ENCODE measurements around the gene CDYL2.

Gene CDYL2

GRCh38 chr16:80837533-80838147 is 33.2 kb upstream of the CDYL2 start:
- Histone ChIP-seq H3K9me3 (ENCODE audit: control insufficient read depth in 2 of 2, low read length in 2 of 2) (no peaks in the 10 kb centered on the region), H3K27ac (ENCODE audit: low read depth in 2 of 2, low read length in 2 of 2) (no peak overlapping the region), H3K9ac (ENCODE audit: low read depth in 1 of 2, low read length in 2 of 2) (no peak overlapping the region), H3K36me3 (ENCODE audit: control insufficient read depth in 2 of 2, insufficient read depth in 2 of 2, low read length in 2 of 2) (no peaks in the 10 kb centered on the region), H3K27me3 (ENCODE audit: control insufficient read depth in 2 of 2, insufficient read depth in 2 of 2, low read length in 2 of 2) (no peaks in the 10 kb centered on the region), H3K4me1 (ENCODE audit: control insufficient read depth in 2 of 2, insufficient read depth in 2 of 2, low read length in 2 of 2) (peaks cover 8 to 12% of the 10 kb centered on the region in 2 donors), H3K4me3 (ENCODE audit: low read length in 2 of 2) (no peak overlapping the region)

GRCh38 chr16:80836846-80837245 is 32.4 kb upstream of the CDYL2 start:
- H3K9me3 ChIP-seq (ENCODE audit: control insufficient read depth in 2 of 2, low read length in 2 of 2), result no peaks in the 10 kb centered on the region
- no peaks in the 10 kb centered on the region for H3K27me3 ChIP-seq (ENCODE audit: control insufficient read depth in 2 of 2, insufficient read depth in 2 of 2, low read length in 2 of 2)
- H3K4me1 ChIP-seq (ENCODE audit: control insufficient read depth in 2 of 2, insufficient read depth in 2 of 2, low read length in 2 of 2), result peaks cover 8 to 12% of the 10 kb centered on the region in 2 donors
- no peak overlapping the region for H3K27ac ChIP-seq (ENCODE audit: low read depth in 2 of 2, low read length in 2 of 2)
- no peaks in the 10 kb centered on the region for H3K36me3 ChIP-seq (ENCODE audit: control insufficient read depth in 2 of 2, insufficient read depth in 2 of 2, low read length in 2 of 2)
- H3K9ac ChIP-seq (ENCODE audit: low read depth in 1 of 2, low read length in 2 of 2), result no peak overlapping the region
- H3K4me3 ChIP-seq (ENCODE audit: low read length in 2 of 2), result no peak overlapping the region

- no peak overlapping the region for H3K9ac ChIP-seq (ENCODE audit: low read depth in 1 of 2, low read length in 2 of 2)
- peaks cover 8 to 12% of the 10 kb centered on the region in 2 donors for H3K4me1 ChIP-seq (ENCODE audit: control insufficient read depth in 2 of 2, insufficient read depth in 2 of 2, low read length in 2 of 2)
- no peaks in the 10 kb centered on the region for H3K9me3 ChIP-seq (ENCODE audit: control insufficient read depth in 2 of 2, low read length in 2 of 2)
- no peaks in the 10 kb centered on the region for H3K36me3 ChIP-seq (ENCODE audit: control insufficient read depth in 2 of 2, insufficient read depth in 2 of 2, low read length in 2 of 2)
- no peak overlapping the region for H3K27ac ChIP-seq (ENCODE audit: low read depth in 2 of 2, low read length in 2 of 2)
- no peak overlapping the region for H3K4me3 ChIP-seq (ENCODE audit: low read length in 2 of 2)
- no peaks in the 10 kb centered on the region for H3K27me3 ChIP-seq (ENCODE audit: control insufficient read depth in 2 of 2, insufficient read depth in 2 of 2, low read length in 2 of 2)
Measured at GRCh38 chr16:80836202-80836601, 31.8 kb upstream of the CDYL2 start.

- H3K4me1 ChIP-seq (ENCODE audit: control insufficient read depth in 2 of 2, insufficient read depth in 2 of 2, low read length in 2 of 2), result no peaks in the 10 kb centered on the region
- H3K36me3 ChIP-seq (ENCODE audit: control insufficient read depth in 2 of 2, insufficient read depth in 2 of 2, low read length in 2 of 2), result no peaks in the 10 kb centered on the region
- H3K27ac ChIP-seq (ENCODE audit: low read depth in 2 of 2, low read length in 2 of 2), result no peak overlapping the region
- H3K4me3 ChIP-seq (ENCODE audit: low read length in 2 of 2), result no peak overlapping the region
- no peaks in the 10 kb centered on the region for H3K9me3 ChIP-seq (ENCODE audit: control insufficient read depth in 2 of 2, low read length in 2 of 2)
- no peak overlapping the region for H3K9ac ChIP-seq (ENCODE audit: low read depth in 1 of 2, low read length in 2 of 2)
- no peaks in the 10 kb centered on the region for H3K27me3 ChIP-seq (ENCODE audit: control insufficient read depth in 2 of 2, insufficient read depth in 2 of 2, low read length in 2 of 2)
Measured at GRCh38 chr16:80831039-80831438, 26.6 kb upstream of the CDYL2 start.

- no peak overlapping the region for H3K27ac ChIP-seq (ENCODE audit: low read depth in 2 of 2, low read length in 2 of 2)
- H3K9me3 ChIP-seq (ENCODE audit: control insufficient read depth in 2 of 2, low read length in 2 of 2), result no peaks in the 10 kb centered on the region
- H3K4me1 ChIP-seq (ENCODE audit: control insufficient read depth in 2 of 2, insufficient read depth in 2 of 2, low read length in 2 of 2), result no peaks in the 10 kb centered on the region
- H3K4me3 ChIP-seq (ENCODE audit: low read length in 2 of 2), result no peak overlapping the region
- no peaks in the 10 kb centered on the region for H3K36me3 ChIP-seq (ENCODE audit: control insufficient read depth in 2 of 2, insufficient read depth in 2 of 2, low read length in 2 of 2)
- H3K9ac ChIP-seq (ENCODE audit: low read depth in 1 of 2, low read length in 2 of 2), result no peak overlapping the region
- H3K27me3 ChIP-seq (ENCODE audit: control insufficient read depth in 2 of 2, insufficient read depth in 2 of 2, low read length in 2 of 2), result no peaks in the 10 kb centered on the region
Measured at GRCh38 chr16:80828495-80828894, 24.1 kb upstream of the CDYL2 start.

GRCh38 chr16:80827007-80827406 is 22.6 kb upstream of the CDYL2 start:
- H3K27ac ChIP-seq (ENCODE audit: low read depth in 2 of 2, low read length in 2 of 2), result no peak overlapping the region
- no peaks in the 10 kb centered on the region for H3K9me3 ChIP-seq (ENCODE audit: control insufficient read depth in 2 of 2, low read length in 2 of 2)
- no peaks in the 10 kb centered on the region for H3K36me3 ChIP-seq (ENCODE audit: control insufficient read depth in 2 of 2, insufficient read depth in 2 of 2, low read length in 2 of 2)
- H3K27me3 ChIP-seq (ENCODE audit: control insufficient read depth in 2 of 2, insufficient read depth in 2 of 2, low read length in 2 of 2), result no peaks in the 10 kb centered on the region
- H3K9ac ChIP-seq (ENCODE audit: low read depth in 1 of 2, low read length in 2 of 2), result no peak overlapping the region
- H3K4me3 ChIP-seq (ENCODE audit: low read length in 2 of 2), result no peak overlapping the region
- no peaks in the 10 kb centered on the region for H3K4me1 ChIP-seq (ENCODE audit: control insufficient read depth in 2 of 2, insufficient read depth in 2 of 2, low read length in 2 of 2)

- no peak overlapping the region for H3K27ac ChIP-seq (ENCODE audit: low read depth in 2 of 2, low read length in 2 of 2)
- no peaks in the 10 kb centered on the region for H3K4me1 ChIP-seq (ENCODE audit: control insufficient read depth in 2 of 2, insufficient read depth in 2 of 2, low read length in 2 of 2)
- H3K36me3 ChIP-seq (ENCODE audit: control insufficient read depth in 2 of 2, insufficient read depth in 2 of 2, low read length in 2 of 2), result no peaks in the 10 kb centered on the region
- H3K9ac ChIP-seq (ENCODE audit: low read depth in 1 of 2, low read length in 2 of 2), result no peak overlapping the region
- H3K27me3 ChIP-seq (ENCODE audit: control insufficient read depth in 2 of 2, insufficient read depth in 2 of 2, low read length in 2 of 2), result no peaks in the 10 kb centered on the region
- H3K4me3 ChIP-seq (ENCODE audit: low read length in 2 of 2), result no peak overlapping the region
- no peaks in the 10 kb centered on the region for H3K9me3 ChIP-seq (ENCODE audit: control insufficient read depth in 2 of 2, low read length in 2 of 2)
Measured at GRCh38 chr16:80825365-80825758, 21.0 kb upstream of the CDYL2 start.

- no peaks in the 10 kb centered on the region for H3K36me3 ChIP-seq (ENCODE audit: control insufficient read depth in 2 of 2, insufficient read depth in 2 of 2, low read length in 2 of 2)
- no peaks in the 10 kb centered on the region for H3K9me3 ChIP-seq (ENCODE audit: control insufficient read depth in 2 of 2, low read length in 2 of 2)
- no peaks in the 10 kb centered on the region for H3K27me3 ChIP-seq (ENCODE audit: control insufficient read depth in 2 of 2, insufficient read depth in 2 of 2, low read length in 2 of 2)
- no peak overlapping the region for H3K27ac ChIP-seq (ENCODE audit: low read depth in 2 of 2, low read length in 2 of 2)
- no peak overlapping the region for H3K4me3 ChIP-seq (ENCODE audit: low read length in 2 of 2)
- no peak overlapping the region for H3K9ac ChIP-seq (ENCODE audit: low read depth in 1 of 2, low read length in 2 of 2)
- H3K4me1 ChIP-seq (ENCODE audit: control insufficient read depth in 2 of 2, insufficient read depth in 2 of 2, low read length in 2 of 2), result no peaks in the 10 kb centered on the region
Measured at GRCh38 chr16:80824623-80825364, 20.4 kb upstream of the CDYL2 start.

- Histone ChIP-seq H3K27ac (ENCODE audit: low read depth in 2 of 2, low read length in 2 of 2) (no peak overlapping the region), H3K9me3 (ENCODE audit: control insufficient read depth in 2 of 2, low read length in 2 of 2) (no peaks in the 10 kb centered on the region), H3K4me1 (ENCODE audit: control insufficient read depth in 2 of 2, insufficient read depth in 2 of 2, low read length in 2 of 2) (no peaks in the 10 kb centered on the region), H3K27me3 (ENCODE audit: control insufficient read depth in 2 of 2, insufficient read depth in 2 of 2, low read length in 2 of 2) (no peaks in the 10 kb centered on the region), H3K36me3 (ENCODE audit: control insufficient read depth in 2 of 2, insufficient read depth in 2 of 2, low read length in 2 of 2) (no peaks in the 10 kb centered on the region), H3K4me3 (ENCODE audit: low read length in 2 of 2) (no peak overlapping the region), H3K9ac (ENCODE audit: low read depth in 1 of 2, low read length in 2 of 2) (no peak overlapping the region)
Measured at GRCh38 chr16:80819988-80820387, 15.6 kb upstream of the CDYL2 start.

GRCh38 chr16:80816356-80816755 is 12.0 kb upstream of the CDYL2 start:
- Histone ChIP-seq H3K9ac (ENCODE audit: low read depth in 1 of 2, low read length in 2 of 2) (no peak overlapping the region), H3K4me1 (ENCODE audit: control insufficient read depth in 2 of 2, insufficient read depth in 2 of 2, low read length in 2 of 2) (no peaks in the 10 kb centered on the region), H3K27ac (ENCODE audit: low read depth in 2 of 2, low read length in 2 of 2) (no peak overlapping the region), H3K27me3 (ENCODE audit: control insufficient read depth in 2 of 2, insufficient read depth in 2 of 2, low read length in 2 of 2) (no peaks in the 10 kb centered on the region), H3K4me3 (ENCODE audit: low read length in 2 of 2) (no peak overlapping the region), H3K9me3 (ENCODE audit: control insufficient read depth in 2 of 2, low read length in 2 of 2) (no peaks in the 10 kb centered on the region), H3K36me3 (ENCODE audit: control insufficient read depth in 2 of 2, insufficient read depth in 2 of 2, low read length in 2 of 2) (no peaks in the 10 kb centered on the region)

Data from mucosa of rectum (tissue), 2 donors.